ENCODE measurements around the gene DOCK9.
"Not testable (repeated sequence)": the region's sequence is repeated elsewhere in the genome, so short reads cannot be mapped to it uniquely, and the experiment has no call there.

Gene DOCK9

GRCh38 chr13:98919566-98919965, 58.3 kb downstream of the DOCK9 start:
- DNase-seq (ENCODE audit: extremely low read depth in 1 of 2, low read depth in 1 of 2) = peak in 1 of 2 donors; percentile 37

DNA sequence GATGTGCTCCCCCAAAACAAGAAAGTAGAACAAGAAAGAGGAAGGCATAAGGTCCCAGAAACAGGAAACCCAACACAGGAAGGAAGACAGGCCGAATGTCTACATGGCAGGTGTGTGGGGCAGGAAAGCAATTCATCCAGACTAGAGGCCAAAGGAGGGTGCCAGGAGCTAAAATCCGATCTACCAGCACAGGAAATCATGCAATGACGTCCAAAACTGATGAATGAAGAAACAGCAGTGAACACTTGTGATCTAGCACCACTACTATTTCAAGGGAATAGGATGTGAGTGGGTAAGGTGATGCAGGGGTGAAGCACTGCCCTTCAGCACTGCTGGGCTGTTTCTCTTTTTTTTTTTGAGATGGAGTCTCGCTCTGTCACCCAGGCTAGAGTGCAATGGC, 59.1 kb downstream of the DOCK9 start:
- DNase-seq (ENCODE audit: extremely low read depth in 1 of 2, low read depth in 1 of 2) = no peak

DNA sequence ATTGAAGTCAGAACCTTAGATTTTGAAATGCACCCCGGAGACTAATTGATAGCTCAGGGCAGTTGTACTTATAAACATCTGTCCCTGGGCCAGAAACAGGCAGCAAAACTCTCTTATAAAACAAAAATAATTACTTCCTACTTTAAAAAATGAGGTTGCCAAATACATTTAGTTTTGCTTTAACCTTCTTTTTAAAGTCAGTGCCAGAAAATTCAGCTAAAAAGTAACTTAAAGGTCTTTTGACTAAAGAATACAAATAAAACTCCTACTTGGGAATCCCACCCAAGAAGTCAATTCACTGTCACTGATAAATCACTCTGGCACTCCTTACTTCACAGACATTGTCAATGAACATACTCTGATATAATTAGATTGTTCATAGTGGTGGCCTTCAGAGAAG, 60.7 kb downstream of the DOCK9 start:
- no peak for DNase-seq (ENCODE audit: extremely low read depth in 1 of 2, low read depth in 1 of 2)

DNA sequence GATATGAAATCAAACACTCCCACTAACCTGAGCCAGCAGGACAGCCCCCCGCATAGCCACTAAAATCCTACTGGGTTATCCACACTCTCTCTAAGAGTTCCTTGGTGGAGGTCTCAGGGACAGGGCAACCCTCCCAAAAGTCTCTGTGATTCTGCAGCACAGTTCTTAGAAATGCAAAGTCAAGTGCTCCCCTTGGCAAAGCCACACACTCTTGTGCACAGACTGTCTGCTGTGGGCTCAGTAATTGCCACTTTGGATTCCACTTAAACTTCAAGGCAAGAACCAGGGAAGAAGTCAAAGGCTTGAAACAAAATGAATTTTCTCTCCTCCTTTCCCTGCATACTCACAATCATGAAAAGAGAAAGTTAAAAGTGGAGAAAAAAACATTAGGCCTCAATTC, 61.5 kb downstream of the DOCK9 start:
- no peak for DNase-seq (ENCODE audit: extremely low read depth in 1 of 2, low read depth in 1 of 2)

DNA sequence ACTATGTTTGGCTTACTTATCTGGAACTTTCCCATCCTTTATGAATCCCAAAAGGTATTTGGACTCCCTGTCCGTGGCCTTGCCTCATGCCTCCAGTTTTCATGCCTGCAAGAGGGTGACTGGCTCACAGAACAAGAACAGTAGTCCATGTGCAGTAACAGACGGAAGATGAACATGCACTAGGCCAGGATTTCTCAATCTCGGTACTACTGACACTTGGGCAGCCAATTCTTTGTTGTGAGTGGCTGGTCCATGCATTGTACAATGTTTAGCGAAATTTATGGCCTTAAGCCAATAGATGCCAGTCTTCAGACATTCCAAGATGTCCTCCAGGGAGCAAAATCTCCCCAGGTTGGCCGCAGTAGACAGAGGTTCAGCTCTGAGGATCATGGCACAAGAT, 61.9 kb downstream of the DOCK9 start:
- DNase-seq (ENCODE audit: extremely low read depth in 1 of 2, low read depth in 1 of 2) = no peak

DNA sequence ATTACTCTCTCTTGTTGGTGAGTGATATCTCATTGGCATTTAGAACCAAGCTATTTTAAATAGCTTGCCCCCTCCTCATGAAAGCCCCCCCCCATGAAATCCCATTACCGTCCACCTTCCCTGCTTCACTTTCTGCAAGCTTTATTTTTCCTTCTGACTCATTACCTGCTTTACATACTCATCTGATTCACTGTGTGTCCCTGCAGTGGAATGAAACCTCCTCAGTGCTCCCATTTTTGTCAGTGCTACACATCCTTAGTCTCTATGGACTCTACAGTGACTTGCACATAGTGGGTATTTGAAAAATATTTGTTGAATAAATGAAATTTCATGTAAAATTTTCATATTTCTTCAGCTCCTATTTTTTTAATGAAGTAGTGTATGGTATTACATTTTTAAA, 62.3 kb downstream of the DOCK9 start:
- DNase-seq (ENCODE audit: extremely low read depth in 1 of 2, low read depth in 1 of 2) = no peak

DNA sequence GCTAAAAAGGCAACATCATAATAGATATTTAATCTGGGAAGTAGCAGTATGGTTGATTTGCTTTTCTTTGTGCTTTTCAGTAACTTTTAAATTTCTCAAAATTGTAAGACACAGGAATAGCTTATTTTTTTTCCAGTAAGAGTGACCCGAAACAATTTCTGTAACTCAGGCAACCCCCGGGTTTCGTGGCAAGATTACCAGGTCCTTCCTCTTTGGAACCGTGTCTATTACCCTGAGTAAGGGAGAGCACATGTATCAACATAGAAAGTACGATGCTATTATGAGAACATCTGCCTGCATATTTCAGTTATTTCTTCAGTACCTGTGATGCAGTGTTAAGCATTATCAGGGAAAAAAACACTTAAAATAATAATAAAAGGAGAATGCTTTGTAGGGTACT, 64.1 kb downstream of the DOCK9 start:
- DNase-seq (ENCODE audit: extremely low read depth in 1 of 2, low read depth in 1 of 2) = no peak

DNA sequence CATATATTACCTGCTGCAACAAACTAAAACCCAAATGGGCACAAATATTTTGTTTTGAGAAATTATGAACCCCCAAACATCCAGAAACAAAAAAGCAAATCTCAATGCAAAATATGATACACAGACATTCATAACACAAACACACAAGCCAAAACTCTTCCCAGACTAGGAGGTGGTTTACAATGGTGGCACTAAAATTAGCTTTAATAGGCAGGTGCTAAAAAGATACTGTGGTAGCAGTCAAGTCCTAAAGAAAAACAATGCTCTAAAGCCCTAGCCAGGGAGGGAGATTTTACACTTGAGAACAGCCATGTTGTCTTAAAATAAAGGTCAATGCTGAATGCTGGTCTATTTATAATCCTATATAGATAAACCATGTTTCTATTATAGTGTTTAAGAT, 65.0 kb downstream of the DOCK9 start:
- no peak for DNase-seq (ENCODE audit: extremely low read depth in 1 of 2, low read depth in 1 of 2)

DNA sequence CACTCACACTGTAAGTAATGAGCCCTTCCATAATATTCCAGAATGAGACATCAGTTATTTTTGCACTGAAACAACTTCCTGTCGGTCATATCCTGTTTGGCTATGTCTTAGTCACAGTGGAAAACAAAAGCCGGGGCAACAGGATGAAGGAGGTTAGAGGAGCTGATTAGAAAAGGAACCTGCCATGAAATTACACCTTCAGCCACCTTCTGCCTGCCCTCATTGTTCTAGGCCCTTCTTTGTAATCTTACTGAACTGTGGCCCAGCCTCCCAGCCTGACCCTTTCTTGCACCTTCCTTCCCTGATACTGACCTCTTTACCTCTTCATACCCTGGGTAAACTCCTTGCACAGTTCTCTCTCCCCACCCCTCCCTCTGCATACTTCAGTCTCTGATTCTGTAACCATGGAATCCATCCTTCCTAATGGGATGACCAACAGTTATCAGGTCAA, 67.3 kb downstream of the DOCK9 start:
- DNase-seq (ENCODE audit: extremely low read depth in 1 of 2, low read depth in 1 of 2) = no peak

DNA sequence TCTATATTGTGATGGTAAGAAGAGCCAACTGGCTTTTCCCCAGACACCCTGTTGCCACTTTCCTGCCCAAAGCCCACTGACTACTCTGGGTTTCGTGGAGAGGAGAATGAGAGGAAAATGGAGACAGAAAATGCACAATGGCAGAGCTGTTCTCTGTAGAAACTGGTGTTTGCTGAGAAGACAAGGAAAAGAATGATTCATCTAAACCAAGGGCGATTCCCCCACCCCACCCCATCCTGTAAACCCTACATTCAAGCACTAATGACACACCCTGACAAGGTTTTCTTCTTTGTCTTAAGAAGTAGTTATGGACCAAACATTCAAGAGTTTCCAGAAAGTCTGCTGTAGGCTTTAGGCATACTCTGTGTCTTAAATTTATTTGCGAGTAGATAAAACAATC, 68.8 kb downstream of the DOCK9 start:
- no peak for DNase-seq (ENCODE audit: extremely low read depth in 1 of 2, low read depth in 1 of 2)

- no peak for DNase-seq (ENCODE audit: extremely low read depth in 1 of 2, low read depth in 1 of 2)
Measured at GRCh38 chr13:98906746-98907502, 70.9 kb downstream of the DOCK9 start.

DNA sequence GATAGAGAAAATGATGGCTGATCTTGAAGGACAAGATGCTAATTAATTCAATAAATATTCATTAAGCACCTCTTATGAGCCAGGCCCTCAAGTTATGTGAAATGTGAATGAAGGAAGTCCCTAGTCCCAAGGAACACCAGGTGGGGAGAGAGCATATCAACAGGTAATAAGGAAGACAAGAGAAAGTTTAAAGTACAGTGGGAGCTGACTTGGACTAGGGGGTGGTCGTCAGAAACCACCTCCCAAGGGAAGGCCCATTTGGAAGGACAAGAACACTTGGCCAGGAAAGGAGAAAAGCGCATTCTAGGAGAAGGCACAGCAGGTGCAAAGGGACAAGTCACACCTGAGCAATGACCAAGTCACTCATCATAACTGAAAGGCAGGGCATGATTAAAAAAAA, 72.7 kb downstream of the DOCK9 start:
- no peak for DNase-seq (ENCODE audit: extremely low read depth in 1 of 2, low read depth in 1 of 2)

- no peak for DNase-seq (ENCODE audit: extremely low read depth in 1 of 2, low read depth in 1 of 2)
Measured at GRCh38 chr13:98900442-98900841, 77.4 kb downstream of the DOCK9 start.

GRCh38 chr13:98897706-98898105, 80.2 kb downstream of the DOCK9 start:
- DNase-seq (ENCODE audit: extremely low read depth in 1 of 2, low read depth in 1 of 2) = no peak

- no peak for DNase-seq (ENCODE audit: extremely low read depth in 1 of 2, low read depth in 1 of 2)
Measured at GRCh38 chr13:98896868-98897144, 81.1 kb downstream of the DOCK9 start.

- DNase-seq (ENCODE audit: extremely low read depth in 1 of 2, low read depth in 1 of 2) = no peak
Measured at GRCh38 chr13:98896083-98896867, 81.6 kb downstream of the DOCK9 start.

DNA sequence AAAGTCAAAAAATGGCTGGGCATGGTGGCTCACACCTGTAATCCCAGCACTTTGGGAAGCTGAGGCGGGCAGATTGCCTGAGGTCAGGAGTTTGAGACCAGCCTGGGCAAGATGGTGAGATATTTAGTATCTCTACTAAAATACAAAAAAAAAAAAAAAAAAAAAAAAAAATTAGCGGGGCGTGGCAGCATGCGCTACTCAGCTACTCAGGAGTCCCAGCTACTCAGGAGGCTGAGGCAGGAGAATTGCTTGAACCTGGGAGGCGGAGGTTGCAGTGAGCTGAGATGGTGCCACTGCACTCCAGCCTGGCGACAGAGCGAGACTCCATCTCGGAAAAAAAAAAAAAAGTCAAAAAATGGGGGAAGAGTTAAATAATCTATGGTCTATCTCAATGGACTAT, 83.0 kb downstream of the DOCK9 start:
- not testable (repeated sequence) for DNase-seq (ENCODE audit: extremely low read depth in 1 of 2, low read depth in 1 of 2)

GRCh38 chr13:98893371-98893770, 84.5 kb downstream of the DOCK9 start:
- DNase-seq (ENCODE audit: extremely low read depth in 1 of 2, low read depth in 1 of 2) = no peak

DNA sequence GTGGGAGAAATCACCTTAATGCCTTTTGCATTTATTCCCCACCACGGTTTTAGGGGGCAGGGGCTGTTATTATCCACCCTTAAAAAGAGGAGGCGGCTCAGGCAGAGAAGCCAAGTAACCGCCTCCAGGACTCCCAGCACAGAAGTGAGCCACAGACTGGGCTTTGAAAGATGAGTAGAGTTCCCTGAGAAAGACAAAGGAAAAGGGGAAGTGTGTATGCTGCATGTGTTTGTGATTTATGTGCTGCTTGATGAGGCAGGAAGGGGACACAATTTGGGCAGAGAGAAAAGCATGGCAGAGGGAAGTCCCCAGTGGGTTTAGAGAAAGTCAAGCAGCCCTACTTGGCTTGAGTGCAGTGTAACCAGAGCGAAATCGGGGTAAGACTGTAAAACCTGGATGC, 85.0 kb downstream of the DOCK9 start:
- DNase-seq (ENCODE audit: extremely low read depth in 1 of 2, low read depth in 1 of 2) = no peak

- no peak for DNase-seq (ENCODE audit: extremely low read depth in 1 of 2, low read depth in 1 of 2)
Measured at GRCh38 chr13:98892077-98892476, 85.8 kb downstream of the DOCK9 start.

DNA sequence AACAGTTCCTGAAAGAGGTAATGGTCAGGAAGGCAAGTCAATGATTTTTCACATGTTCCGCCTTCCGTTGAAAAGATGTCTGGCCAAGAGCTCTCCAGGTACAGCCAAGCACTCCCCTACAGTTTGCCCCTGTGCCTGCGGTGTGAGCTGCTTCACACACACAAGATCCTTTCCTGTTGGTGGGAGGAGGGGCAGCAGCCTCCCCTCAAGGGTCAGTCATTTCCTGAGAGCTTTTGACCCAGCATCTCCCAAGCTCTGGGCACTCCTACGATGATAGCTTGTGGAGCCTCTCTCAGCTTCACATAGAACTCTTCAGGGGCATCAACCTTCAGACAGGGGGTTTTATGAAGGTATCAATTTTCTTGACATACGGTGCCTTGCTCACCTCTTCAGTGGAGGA, 86.9 kb downstream of the DOCK9 start:
- no peak for DNase-seq (ENCODE audit: extremely low read depth in 1 of 2, low read depth in 1 of 2)

DNA sequence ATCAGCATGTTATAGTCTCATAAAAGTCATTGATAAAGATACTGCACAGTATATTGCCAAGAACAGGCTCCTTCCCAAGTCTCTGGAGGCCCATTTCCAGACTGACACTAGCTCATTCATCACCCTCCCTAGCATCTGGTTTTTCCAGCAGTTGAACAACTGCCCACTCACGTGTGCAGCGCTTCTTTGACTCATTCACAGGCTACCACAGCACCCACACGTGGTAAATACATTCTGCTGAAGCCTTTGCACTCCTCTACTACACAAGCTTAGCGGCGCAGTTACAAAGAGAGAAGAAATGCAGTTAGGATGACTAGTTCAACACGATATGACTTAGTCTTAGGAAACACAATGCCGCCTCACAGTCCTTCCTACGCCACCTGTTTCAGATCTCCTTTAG, 87.7 kb downstream of the DOCK9 start:
- peak in 1 of 2 donors; percentile 54 for DNase-seq (ENCODE audit: extremely low read depth in 1 of 2, low read depth in 1 of 2)
